Ovary (tissue), 3 donors: ENCODE results near the gene MYBPC2.

Experiments used
- CTCF ChIP-seq, 3 donors: fragments of 450-650 bp in 2 of 3; fragments of 200-600 bp in 1 of 3; IDR thresholded peaks; one replicate each; pipeline versions ENCODE4 v1.5.1 to v1.8.0; 2016 to 2022; ENCODE audit warnings: antibody characterized with exemption in 3 of 3, mild to moderate bottlenecking in 1 of 3
- EP300 ChIP-seq: sonication (generic); formaldehyde crosslinking; IDR thresholded peaks from one replicate; pipeline ENCODE4 v1.6.1; 2017; ENCODE audit warnings: antibody characterized with exemption
- POLR2A ChIP-seq: fragments of 450-650 bp; IDR thresholded peaks from one replicate; pipeline ENCODE4 v1.6.1; 2017; ENCODE audit warnings: antibody characterized with exemption, mild to moderate bottlenecking, moderate library complexity
- donor health status: DM: no; HTN: no; CAD: no.

DNA sequence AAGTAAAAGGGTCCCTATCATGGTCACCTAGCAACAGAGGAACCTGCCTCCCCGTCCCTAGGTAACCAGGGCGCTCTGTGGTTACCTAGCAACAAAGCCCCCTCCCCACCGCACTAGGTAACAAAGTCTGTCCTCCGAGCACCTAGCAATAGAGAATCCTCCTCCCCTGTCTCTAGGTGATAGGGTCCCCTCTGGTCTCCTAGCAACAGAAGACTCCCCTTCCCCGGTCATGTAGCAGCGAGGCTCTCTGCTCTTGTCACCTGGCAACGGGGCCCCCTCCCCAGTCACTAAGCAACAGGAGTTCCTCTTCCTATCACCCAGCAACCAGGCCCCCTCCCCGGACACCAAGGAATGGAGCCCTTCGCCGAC lies 78.0 kb downstream of the MYBPC2 start:
- TF ChIP-seq POLR2A = no peak
- TF ChIP-seq EP300 = no peak
- TF ChIP-seq CTCF (IDR thresholded peaks at IDR 0.05) = no peak
